ENCODE measurements around the gene CERS2.

Gene CERS2

GRCh38 chr1:150960646-150961045 is 14.0 kb downstream of the CERS2 start:
- TF ChIP-seq EZH2phosphoT487 (conservative IDR thresholded peaks at IDR 0.05; ENCODE audit: low read length), result no peak
- TF ChIP-seq, protein P1, sequence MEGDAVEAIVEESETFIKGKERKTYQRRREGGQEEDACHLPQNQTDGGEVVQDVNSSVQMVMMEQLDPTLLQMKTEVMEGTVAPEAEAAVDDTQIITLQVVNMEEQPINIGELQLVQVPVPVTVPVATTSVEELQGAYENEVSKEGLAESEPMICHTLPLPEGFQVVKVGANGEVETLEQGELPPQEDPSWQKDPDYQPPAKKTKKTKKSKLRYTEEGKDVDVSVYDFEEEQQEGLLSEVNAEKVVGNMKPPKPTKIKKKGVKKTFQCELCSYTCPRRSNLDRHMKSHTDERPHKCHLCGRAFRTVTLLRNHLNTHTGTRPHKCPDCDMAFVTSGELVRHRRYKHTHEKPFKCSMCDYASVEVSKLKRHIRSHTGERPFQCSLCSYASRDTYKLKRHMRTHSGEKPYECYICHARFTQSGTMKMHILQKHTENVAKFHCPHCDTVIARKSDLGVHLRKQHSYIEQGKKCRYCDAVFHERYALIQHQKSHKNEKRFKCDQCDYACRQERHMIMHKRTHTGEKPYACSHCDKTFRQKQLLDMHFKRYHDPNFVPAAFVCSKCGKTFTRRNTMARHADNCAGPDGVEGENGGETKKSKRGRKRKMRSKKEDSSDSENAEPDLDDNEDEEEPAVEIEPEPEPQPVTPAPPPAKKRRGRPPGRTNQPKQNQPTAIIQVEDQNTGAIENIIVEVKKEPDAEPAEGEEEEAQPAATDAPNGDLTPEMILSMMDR (IDR thresholded peaks at IDR 0.05; ENCODE audit: insufficient read depth, low read length, poor library complexity, severe bottlenecking), result no peak
- Histone ChIP-seq H3K36me3 (ENCODE audit: low read length) (peaks cover 11% of the 10 kb centered on the region; the same call in 1 of the 2 replicates), H3F3A (ENCODE audit: insufficient read depth) (no peaks in the 10 kb centered on the region; the same call in 1 of the 2 replicates), H3K79me2 (ENCODE audit: insufficient read depth, low read length) (no peaks in the 10 kb centered on the region), H3K27ac (ENCODE audit: low read depth, low read length) (no peak overlapping the region), H3K27me3 (ENCODE audit: low read length) (no peaks in the 10 kb centered on the region), H3K9me2 (replicated peaks; ENCODE audit: insufficient read depth, low read length) (no peaks in the 10 kb centered on the region), H3K4me2 (ENCODE audit: low read depth, low read length, poor library complexity, severe bottlenecking) (no peak overlapping the region), H3K9me3 (ENCODE audit: insufficient read depth, low read length) (no peaks in the 10 kb centered on the region), H2AFZ (ENCODE audit: low read depth, low read length, severe bottlenecking) (no peak overlapping the region), H4K20me1 (ENCODE audit: low read depth, low read length) (no peaks in the 10 kb centered on the region), H3K4me3 (ENCODE audit: insufficient read depth, low read length, poor library complexity, severe bottlenecking) (no peak overlapping the region), H3K9ac (ENCODE audit: low read length) (no peak overlapping the region)

DNA sequence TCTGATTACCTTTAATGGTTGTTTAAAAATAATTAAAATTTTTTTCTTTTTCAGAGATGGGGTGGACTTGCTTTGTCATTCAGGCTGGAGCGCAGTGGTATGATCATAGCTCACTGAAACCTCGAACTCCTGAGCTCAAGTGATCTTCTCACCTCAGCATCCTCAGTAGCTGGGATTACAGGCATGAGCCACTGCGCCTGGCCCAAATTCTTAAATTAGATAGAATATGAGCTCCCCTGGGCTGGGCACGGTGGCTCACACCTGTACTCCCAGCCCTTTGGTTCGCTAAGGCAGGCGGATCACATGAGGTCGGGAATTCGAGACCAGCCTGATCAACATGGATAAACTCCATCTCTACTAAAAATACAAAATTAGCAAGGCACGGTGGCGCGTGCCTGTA is 17.0 kb downstream of the CERS2 start:
- Histone ChIP-seq H3K27ac (ENCODE audit: low read depth, low read length) (no peak overlapping the region), H3F3A (ENCODE audit: insufficient read depth) (no peaks in the 10 kb centered on the region), H2AFZ (ENCODE audit: low read depth, low read length, severe bottlenecking) (no peak overlapping the region), H3K79me2 (ENCODE audit: insufficient read depth, low read length) (no peaks in the 10 kb centered on the region), H3K27me3 (ENCODE audit: low read length) (no peaks in the 10 kb centered on the region), H4K20me1 (ENCODE audit: low read depth, low read length) (no peaks in the 10 kb centered on the region), H3K36me3 (ENCODE audit: low read length) (peaks cover 9% of the 10 kb centered on the region; the same call in 1 of the 2 replicates), H3K9me2 (replicated peaks; ENCODE audit: insufficient read depth, low read length) (no peaks in the 10 kb centered on the region), H3K4me3 (ENCODE audit: insufficient read depth, low read length, poor library complexity, severe bottlenecking) (no peak overlapping the region), H3K4me2 (ENCODE audit: low read depth, low read length, poor library complexity, severe bottlenecking) (no peak overlapping the region), H3K9me3 (ENCODE audit: insufficient read depth, low read length) (no peaks in the 10 kb centered on the region), H3K9ac (ENCODE audit: low read length) (no peak overlapping the region)
- TF ChIP-seq, protein P1 (IDR thresholded peaks at IDR 0.05; ENCODE audit: insufficient read depth, low read length, poor library complexity, severe bottlenecking), result no peak
- no peak for TF ChIP-seq EZH2phosphoT487 (conservative IDR thresholded peaks at IDR 0.05; ENCODE audit: low read length)

DNA sequence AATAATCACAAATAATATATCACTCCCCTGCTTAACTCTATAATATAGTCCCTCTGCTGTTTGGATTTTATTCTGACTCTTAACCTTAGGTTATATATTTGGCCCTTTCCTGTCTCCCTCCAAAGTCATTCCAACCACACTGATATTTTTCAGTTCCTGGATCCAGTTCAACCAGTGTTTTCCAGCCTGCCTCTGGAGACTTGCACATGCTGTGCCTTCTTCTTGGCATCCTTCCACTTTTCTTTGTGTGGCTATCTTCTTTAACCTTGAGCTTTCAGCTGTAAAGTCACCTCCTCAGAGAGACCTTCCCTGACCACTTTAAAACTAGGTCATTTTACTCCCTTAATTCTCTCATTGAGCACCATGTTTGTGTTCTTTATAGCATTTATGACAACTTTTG is 19.4 kb downstream of the CERS2 start:
- Histone ChIP-seq H3K4me2 (ENCODE audit: low read depth, low read length, poor library complexity, severe bottlenecking) (no peak overlapping the region), H3K36me3 (ENCODE audit: low read length) (peaks cover 19% of the 10 kb centered on the region; the same call in 1 of the 2 replicates)

More for the DNA sequence above, 19.4 kb downstream of the CERS2 start:
- Histone ChIP-seq H3K9ac (ENCODE audit: low read length) (no peak overlapping the region), H3K27me3 (ENCODE audit: low read length) (no peaks in the 10 kb centered on the region), H3K27ac (ENCODE audit: low read depth, low read length) (no peak overlapping the region), H3K79me2 (ENCODE audit: insufficient read depth, low read length) (no peaks in the 10 kb centered on the region), H2AFZ (ENCODE audit: low read depth, low read length, severe bottlenecking) (no peak overlapping the region), H3K9me2 (replicated peaks; ENCODE audit: insufficient read depth, low read length) (no peaks in the 10 kb centered on the region), H3F3A (ENCODE audit: insufficient read depth) (no peaks in the 10 kb centered on the region), H3K4me3 (ENCODE audit: insufficient read depth, low read length, poor library complexity, severe bottlenecking) (no peak overlapping the region), H3K9me3 (ENCODE audit: insufficient read depth, low read length) (no peaks in the 10 kb centered on the region), H4K20me1 (ENCODE audit: low read depth, low read length) (no peaks in the 10 kb centered on the region)
- no peak for TF ChIP-seq EZH2phosphoT487 (conservative IDR thresholded peaks at IDR 0.05; ENCODE audit: low read length)
- TF ChIP-seq, protein P1 (IDR thresholded peaks at IDR 0.05; ENCODE audit: insufficient read depth, low read length, poor library complexity, severe bottlenecking), result no peak
